GM03348 (cell line): ENCODE measurements around the gene SLC25A13.

Experiments
- DNase-seq: peaks from one replicate; pipeline ENCODE4 v3.0.0; 2012; ENCODE audit warnings: low spot score

SLC25A13 gene

GRCh38 chr7:96090756-96091155 is 231.1 kb downstream of the SLC25A13 start:
- no peak for DNase-seq

- no peak for DNase-seq
These were observed 232.4 kb downstream of the SLC25A13 start for GRCh38 chr7:96089511-96089910.

GRCh38 chr7:96088579-96088978 is 233.3 kb downstream of the SLC25A13 start:
- DNase-seq: no peak

DNA sequence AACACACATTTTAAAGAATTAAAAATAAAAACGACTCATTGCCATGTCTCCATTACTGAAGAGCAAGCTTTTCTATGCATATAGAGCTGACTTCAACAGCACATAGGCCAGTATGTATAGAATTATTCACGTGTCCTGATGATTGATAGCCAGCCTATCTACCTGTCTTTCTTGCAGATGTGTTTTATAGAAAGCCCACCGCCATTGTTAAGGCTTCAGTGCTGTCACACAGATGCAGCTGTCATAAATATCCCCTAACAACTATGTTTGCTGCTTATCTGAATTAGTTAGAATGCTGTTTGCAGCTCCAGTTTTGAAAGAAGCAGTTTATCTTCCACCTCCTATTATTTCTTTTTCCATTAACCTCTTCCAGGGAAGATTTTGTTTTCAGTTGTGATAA is 235.9 kb downstream of the SLC25A13 start:
- no peak for DNase-seq

DNA sequence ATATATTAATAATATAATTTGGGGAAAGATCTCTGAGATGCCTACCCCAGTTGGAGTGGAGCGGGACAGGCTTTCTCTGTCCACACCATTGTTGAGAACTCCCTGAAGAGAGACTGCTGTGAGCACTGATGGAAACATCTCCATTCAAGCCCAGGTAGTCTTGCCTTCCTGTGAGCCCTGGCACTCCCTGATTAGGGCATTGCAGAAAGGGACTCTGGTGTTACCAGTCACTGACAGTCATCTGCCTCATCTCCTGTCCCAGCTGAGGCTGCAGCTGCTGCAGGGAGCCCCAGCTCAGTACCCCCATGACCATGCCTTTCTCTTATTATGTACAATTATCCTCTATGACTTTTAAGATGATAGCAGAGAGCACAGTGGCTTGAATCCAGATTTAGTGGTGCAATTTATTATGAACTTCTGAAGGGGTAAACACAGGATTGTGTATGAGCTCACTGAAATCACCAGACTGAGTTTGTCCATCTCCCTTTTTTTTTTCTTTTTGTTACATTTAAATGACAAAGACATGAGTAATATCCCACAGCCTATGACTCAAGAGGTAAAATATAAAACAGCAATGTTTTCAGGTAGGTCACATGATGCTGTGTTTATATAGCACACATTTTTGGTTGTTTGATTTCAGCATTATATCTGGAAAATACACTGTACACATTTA is 236.9 kb downstream of the SLC25A13 start:
- peak; percentile 18 for DNase-seq

- DNase-seq: no peak
These were observed 241.9 kb downstream of the SLC25A13 start for GRCh38 chr7:96080027-96080426.

DNA sequence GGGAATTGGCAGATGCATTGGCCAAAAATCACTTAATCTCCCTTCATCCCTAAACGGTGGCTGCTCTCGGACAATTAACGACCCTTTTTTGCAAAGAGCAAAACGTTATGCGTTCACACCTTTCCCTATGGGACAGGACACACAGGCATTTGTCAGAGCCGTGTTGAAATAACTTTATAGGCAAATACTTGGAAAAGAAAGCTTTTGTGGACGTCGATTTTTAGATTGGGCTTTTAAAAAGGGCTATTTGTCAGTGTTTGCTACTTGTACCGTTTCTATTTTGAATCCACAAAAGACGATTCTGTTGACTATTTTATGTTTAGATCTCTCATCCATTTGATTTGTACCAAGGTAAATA is 245.6 kb downstream of the SLC25A13 start:
- DNase-seq: no peak

DNA sequence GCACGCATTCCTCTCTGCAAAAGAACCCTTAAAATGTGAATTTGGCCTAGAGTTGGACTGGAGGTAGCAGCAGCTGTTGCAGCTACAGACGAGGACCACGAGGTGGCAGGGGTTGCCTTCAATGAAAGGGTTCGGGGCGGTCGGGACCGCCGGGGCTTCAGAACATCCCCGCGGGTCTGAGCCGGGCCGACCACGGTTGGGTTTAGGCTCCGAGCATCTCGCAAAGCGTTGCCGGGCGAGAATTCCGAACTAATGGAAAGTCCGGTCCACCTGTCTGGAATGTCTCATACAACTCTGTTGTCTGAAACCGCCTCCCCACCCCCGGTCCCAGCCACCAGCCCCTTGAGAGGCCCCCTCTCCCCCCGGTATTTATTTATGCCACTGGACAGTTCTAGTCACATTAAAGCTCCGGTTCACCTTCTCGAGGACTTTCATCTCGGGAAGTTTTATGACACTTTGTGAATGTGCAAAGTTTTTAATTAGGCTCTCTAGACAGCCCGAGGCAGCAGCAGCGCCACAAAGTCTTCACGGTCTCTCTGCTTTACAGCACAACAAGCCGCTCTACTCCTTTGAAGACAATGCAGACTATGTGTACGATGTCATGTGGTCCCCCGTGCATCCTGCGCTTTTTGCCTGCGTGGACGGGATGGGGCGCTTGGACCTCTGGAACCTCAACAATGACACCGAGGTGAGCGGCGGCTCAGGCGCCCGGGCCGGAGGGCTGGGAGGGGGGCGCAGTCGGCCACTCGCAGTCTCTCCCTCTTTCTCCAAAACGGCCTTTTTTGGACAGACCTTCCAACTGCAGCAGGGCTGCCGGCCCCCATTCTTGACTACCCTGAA is 246.2 kb downstream of the SLC25A13 start:
- DNase-seq: peak; percentile 87

DNA sequence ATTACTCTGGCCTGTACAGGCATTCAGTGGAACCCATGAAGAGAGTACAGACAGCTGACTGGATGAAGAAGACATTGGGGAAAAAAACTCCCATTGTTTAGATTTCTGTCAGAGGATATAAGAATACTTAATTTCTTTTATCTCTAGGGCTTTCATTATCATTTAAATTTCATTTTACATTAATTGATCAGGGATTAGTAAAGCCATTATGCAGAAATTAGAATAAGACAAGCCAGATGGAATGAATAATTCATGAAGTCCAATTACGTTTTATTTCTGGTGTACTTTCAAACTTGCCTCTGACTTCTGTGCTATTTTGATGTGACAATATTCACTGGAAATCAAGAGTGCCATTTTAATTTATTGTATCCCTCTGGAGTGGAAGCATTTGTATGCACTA is 247.0 kb downstream of the SLC25A13 start:
- no peak for DNase-seq
